ENCODE data around the gene UBE2G2. TPM values are rescaled to one million over a fixed set of nuclear protein-coding genes. Genes with fewer than 3 reads are reported as not detected.

The UBE2G2 gene
- total RNA-seq, 1 experiment from 2014 or later = 212 TPM

GRCh38 chr21:44822484-44823178, 21.0 kb upstream of the UBE2G2 start:
- no peaks in the 10 kb centered on the region for H3K27me3 ChIP-seq (replicated peaks; ENCODE audit: insufficient read depth, low read depth, low read length, poor library complexity)
- H3K36me3 ChIP-seq (ENCODE audit: insufficient read depth, low read length, poor library complexity, severe bottlenecking) = no peaks in the 10 kb centered on the region
- no peak overlapping the region for H3K27ac ChIP-seq (ENCODE audit: low read depth, low read length, poor library complexity, severe bottlenecking)
- DNase-seq (ENCODE audit: low spot score) = no peak
- POLR2A ChIA-PET (ENCODE audit: low non-redundant PET) = no interaction called here
- H3K4me1 ChIP-seq (ENCODE audit: insufficient read depth, low read length, poor library complexity, severe bottlenecking) = no peaks in the 10 kb centered on the region
- no TSS peak for BruUV-seq (replicated peaks)
- peaks cover 30% of the 10 kb centered on the region for H3K9me3 ChIP-seq (ENCODE audit: low read depth, low read length, poor library complexity, severe bottlenecking)
- CTCF ChIA-PET = no interaction called here
- H3K4me3 ChIP-seq (ENCODE audit: low read depth, low read length, poor library complexity, severe bottlenecking) = no peak overlapping the region
- TF ChIP-seq CTCF (conservative IDR thresholded peaks at IDR 0.05; ENCODE audit: low read depth, low read length) = no peak
- no peak for TF ChIP-seq EZH2 (IDR thresholded peaks at IDR 0.05; ENCODE audit: borderline replicate concordance, low read depth, low read length, poor library complexity, severe bottlenecking)
- intact Hi-C loops (cut with micrococcal nuclease; ENCODE audit: unreplicated experiment) = no loop called here

- no peaks in the 10 kb centered on the region for H3K36me3 ChIP-seq (ENCODE audit: insufficient read depth, low read length, poor library complexity, severe bottlenecking)
- no peaks in the 10 kb centered on the region for H3K27me3 ChIP-seq (replicated peaks; ENCODE audit: insufficient read depth, low read depth, low read length, poor library complexity)
- no peak overlapping the region for H3K4me3 ChIP-seq (ENCODE audit: low read depth, low read length, poor library complexity, severe bottlenecking)
- H3K27ac ChIP-seq (ENCODE audit: low read depth, low read length, poor library complexity, severe bottlenecking) = no peak overlapping the region
- no peak for DNase-seq (ENCODE audit: low spot score)
- BruUV-seq (replicated peaks) = no TSS peak
- H3K4me1 ChIP-seq (ENCODE audit: insufficient read depth, low read length, poor library complexity, severe bottlenecking) = peaks cover 9% of the 10 kb centered on the region
- POLR2A ChIA-PET (ENCODE audit: low non-redundant PET) = no interaction called here
- TF ChIP-seq CTCF (conservative IDR thresholded peaks at IDR 0.05; ENCODE audit: low read depth, low read length) (no peak), EZH2 (IDR thresholded peaks at IDR 0.05; ENCODE audit: borderline replicate concordance, low read depth, low read length, poor library complexity, severe bottlenecking) (no peak)
- CTCF ChIA-PET = no interaction called here
- peaks cover 30% of the 10 kb centered on the region for H3K9me3 ChIP-seq (ENCODE audit: low read depth, low read length, poor library complexity, severe bottlenecking)
- intact Hi-C loops (cut with micrococcal nuclease; ENCODE audit: unreplicated experiment) = no loop called here
These were observed 19.2 kb upstream of the UBE2G2 start for GRCh38 chr21:44820851-44821250.

GRCh38 chr21:44819283-44820243, 17.9 kb upstream of the UBE2G2 start:
- peaks cover 30% of the 10 kb centered on the region for H3K9me3 ChIP-seq (ENCODE audit: low read depth, low read length, poor library complexity, severe bottlenecking)
- CTCF ChIA-PET = no interaction called here
- intact Hi-C loops (cut with micrococcal nuclease; ENCODE audit: unreplicated experiment) = no loop called here
- H3K4me1 ChIP-seq (ENCODE audit: insufficient read depth, low read length, poor library complexity, severe bottlenecking) = peaks cover 21% of the 10 kb centered on the region
- H3K27ac ChIP-seq (ENCODE audit: low read depth, low read length, poor library complexity, severe bottlenecking) = no peak overlapping the region
- BruUV-seq (replicated peaks) = no TSS peak
- DNase-seq (ENCODE audit: low spot score) = no peak
- H3K4me3 ChIP-seq (ENCODE audit: low read depth, low read length, poor library complexity, severe bottlenecking) = no peak overlapping the region
- POLR2A ChIA-PET (ENCODE audit: low non-redundant PET) = no interaction called here
- TF ChIP-seq EZH2 (IDR thresholded peaks at IDR 0.05; ENCODE audit: borderline replicate concordance, low read depth, low read length, poor library complexity, severe bottlenecking) (no peak), CTCF (conservative IDR thresholded peaks at IDR 0.05; ENCODE audit: low read depth, low read length) (no peak)
- no peaks in the 10 kb centered on the region for H3K27me3 ChIP-seq (replicated peaks; ENCODE audit: insufficient read depth, low read depth, low read length, poor library complexity)
- H3K36me3 ChIP-seq (ENCODE audit: insufficient read depth, low read length, poor library complexity, severe bottlenecking) = no peaks in the 10 kb centered on the region

Measured in A673 (cell line).